H4 (cell line): ENCODE measurements around the gene ZGLP1. TPM values are rescaled to one million over a fixed set of nuclear protein-coding genes. Genes with fewer than 3 reads are reported as not detected.
A peak's percentile ranks its signal among the peaks of the same experiment; 100 is the strongest.

Experiments
- DNase-seq: peaks from one replicate; pipeline ENCODE4 v3.0.0-alpha.2; 2015; ENCODE audit warnings: low spot score
- total RNA-seq: library from RNA; depleted of rRNA; stranded (reverse); fragments of >200 nt; shearing (Covaris generic); gene quantifications from 2 replicates; pipeline ENCODE4 v1.2.3, GENCODE V29; 2014

ZGLP1 gene
- total RNA-seq, 1 experiment from 2014 or later: 1.8 TPM

DNA sequence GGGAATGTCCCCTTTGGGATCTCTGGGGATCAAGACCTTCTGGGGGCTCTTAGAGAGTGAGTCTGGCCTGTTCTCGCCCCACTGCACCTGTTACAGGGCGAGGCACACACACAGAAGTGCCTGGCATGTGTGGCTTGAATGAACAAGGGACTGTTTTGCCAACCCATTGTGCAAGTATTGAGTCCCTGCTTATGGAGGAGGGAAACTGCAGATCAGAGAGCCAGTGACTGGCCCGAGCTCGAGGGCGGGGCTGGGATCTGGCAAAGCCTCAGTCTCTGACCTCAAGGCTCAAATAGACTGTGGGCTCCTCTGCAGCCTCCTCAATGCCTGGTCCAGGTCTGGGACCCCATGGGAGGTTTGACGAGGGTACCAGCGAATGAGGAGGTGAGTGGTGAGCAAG is 18.2 kb upstream of the ZGLP1 start:
- no peak for DNase-seq

DNA sequence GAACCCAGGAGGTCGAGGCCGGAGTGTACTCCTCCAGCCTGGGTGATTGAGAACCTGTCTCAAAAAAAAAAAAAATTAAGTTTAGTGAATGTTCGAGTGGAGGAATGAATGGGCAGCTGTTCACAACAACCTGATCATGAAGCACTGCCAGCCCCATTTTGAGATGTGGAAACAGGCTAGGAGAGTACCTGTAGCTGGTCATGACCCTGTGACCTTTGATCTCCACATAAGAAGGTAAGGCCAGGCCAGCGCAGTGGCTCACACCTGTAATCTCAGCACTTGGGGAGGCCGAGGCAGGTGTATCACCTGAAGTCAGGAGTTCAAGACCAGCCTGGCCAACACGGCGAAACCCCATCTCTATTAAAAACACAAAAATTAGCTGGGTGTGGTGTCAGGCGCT is 16.1 kb upstream of the ZGLP1 start:
- no peak for DNase-seq

DNA sequence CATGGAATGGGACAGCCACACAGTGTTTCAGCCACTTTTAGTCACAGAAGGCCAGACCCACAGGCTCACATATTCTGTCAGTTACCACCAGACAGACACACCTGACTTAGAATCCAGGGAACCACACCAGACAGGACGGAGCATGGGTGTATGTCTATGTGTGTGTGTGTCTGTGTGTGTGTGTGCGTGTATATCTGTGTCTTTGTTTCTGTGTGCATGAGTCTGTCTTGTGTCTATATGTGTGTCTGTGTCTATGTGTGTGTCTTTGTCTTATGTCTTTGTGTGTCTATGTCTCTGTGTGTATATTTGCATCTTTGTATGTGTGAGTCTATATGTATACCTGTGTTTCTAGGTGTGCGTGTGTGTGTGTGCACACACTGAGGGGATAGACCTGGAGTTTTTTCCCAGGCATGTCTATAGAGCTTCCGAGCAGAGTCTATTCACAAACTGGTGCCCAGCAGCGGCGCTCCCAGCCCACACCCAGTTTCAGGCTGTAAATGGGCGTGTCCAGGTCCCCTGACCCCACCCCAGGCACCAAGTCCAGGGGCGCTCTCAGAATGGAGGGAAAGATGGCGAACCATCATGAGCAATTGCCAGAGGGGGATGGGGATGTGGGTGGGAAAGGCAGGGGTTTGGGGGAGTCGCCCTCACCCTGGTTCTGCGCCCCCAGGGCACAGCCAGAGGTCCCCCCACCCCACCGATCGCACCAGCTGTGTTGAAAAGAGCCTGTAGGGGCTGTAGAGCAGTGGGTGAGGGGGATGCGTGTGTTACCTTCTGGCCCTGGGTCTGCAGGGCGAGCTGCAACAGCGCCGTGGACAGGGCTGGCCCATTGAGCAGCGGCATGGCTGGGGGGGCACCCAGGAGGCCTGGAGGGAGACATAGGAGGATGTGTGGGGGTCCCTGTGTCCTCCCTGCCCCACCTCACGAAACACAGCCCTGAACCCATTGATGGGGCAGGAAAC is 12.5 kb upstream of the ZGLP1 start:
- DNase-seq: no peak

DNA sequence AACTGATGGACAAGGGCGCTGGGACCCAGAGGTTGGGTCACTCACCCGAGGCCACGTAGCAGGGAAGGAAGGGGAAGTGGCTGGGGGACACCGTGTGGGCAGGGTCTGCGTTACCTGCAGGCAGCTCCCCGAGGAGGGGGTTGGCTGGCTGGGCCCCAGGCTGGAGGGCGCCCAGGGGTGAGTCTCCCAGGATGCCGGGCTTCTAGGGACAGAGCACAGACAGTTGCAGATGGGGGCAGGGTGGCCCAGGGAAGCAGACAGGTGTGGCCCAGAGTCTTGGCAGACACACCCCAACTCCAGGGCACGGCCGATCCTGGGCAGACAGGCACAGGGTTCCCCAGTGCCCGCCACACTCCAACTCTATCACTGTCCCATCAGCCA is 11.8 kb upstream of the ZGLP1 start:
- DNase-seq: no peak

DNA sequence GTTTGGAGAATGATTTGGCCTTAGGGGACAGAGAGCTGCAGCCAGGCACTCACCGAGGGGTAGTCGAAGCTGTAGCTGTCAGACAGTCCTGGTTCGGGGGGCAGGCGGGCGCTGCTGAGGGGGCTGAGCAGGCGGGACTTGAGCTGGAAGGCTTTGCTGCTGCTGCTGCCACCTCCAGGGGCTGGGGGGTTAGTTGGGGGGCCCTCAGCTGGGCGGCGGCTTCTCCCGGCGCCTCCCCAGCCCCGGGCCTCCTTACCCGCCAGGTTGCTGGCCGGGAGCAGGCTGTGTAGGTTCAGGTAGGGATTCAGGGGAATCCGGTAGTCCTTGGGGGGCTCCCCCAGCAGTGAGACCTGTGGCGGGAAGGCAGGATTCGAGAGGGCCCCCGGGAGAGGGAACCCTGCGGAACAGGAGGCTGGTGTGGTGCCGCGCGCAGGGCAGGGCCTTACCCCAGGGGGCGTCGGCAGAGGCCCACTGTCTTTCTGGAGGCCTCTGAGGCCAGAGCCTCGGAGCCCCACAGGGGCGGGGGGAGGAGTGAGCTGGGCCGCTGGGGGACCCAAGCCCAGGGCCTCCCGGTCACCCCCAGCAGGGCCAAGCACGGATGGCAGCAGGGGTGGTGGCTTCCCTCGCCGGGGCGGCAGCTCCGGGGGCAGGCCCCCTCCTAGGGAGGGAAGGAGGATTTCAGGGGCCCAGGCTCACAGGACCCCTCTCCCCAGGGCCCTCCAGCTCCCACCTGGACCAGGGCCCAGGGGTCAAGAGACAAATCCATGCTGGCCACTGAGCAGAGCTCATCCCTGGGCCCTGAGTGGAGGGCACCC is 11.2 kb upstream of the ZGLP1 start:
- DNase-seq: no peak

DNA sequence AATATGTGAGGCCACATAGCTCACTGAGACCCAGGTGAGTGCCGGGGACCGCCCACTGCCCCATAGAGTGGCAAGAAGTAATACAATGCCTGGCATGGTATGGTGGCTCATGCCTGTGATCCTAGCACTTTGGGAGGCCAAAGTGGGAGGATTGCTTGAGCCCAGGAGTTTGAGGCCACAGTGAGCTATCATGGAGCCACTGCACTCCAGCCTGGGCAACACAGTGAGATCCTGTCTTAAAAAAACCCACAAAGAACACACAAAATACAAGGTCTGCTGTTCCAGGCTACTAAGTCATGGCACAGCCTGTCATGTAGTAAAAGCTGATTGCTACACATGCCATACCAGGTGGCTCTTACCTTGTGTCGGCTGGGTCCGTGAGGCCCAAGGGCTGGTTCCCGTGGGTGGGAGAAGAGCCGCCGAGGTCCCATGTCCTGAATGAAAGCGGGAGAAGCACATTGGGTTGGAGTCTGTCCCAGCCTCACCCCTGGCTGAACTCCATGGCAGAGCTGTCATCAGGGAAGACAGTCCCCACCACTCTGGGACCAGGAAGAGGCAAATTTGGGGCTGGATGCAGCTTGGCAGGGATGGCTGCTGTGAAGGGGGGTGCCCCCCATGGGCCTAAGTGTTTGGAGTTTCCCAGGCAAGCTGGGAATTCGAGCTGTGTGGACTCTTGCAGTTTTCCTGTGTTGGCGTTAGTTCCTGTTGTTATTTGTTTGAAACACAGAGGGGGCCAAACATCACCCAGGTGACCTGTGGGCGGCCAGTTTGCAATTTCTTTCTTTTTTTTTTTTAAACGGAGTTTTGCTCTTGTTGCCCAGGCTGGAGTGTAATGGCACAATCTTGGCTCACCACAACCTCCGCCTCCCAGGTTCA is 9.4 kb upstream of the ZGLP1 start:
- no peak for DNase-seq

DNA sequence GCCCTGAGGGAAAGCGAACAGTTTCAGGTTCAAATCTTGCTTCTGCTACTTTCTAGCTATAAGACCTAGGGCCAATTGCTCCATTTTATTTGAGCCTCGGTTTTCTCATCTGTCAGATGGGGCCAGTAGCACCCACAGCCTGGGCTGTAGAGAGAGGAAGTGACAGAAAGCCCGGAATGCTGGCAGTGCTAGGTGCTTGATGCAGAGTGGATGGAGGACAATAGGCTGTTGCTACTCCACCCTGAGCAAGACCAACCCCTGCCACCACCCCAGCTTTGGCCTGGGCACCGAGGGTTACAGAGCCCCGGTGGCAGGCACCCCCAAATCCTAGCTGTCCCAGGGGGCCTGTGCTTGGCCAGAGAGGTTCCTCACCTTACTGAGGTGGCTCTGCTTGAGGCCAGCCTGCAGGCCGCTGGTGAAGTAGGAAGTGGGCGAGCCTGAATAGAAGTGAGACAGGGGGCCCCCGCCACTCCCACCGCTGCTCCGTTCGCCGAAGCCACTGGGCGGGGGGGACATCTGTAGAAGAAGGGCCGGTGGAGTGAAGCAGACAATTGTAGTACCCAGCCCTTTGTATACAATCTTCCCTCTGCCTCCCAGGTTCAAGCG is 8.3 kb upstream of the ZGLP1 start:
- no peak for DNase-seq

DNA sequence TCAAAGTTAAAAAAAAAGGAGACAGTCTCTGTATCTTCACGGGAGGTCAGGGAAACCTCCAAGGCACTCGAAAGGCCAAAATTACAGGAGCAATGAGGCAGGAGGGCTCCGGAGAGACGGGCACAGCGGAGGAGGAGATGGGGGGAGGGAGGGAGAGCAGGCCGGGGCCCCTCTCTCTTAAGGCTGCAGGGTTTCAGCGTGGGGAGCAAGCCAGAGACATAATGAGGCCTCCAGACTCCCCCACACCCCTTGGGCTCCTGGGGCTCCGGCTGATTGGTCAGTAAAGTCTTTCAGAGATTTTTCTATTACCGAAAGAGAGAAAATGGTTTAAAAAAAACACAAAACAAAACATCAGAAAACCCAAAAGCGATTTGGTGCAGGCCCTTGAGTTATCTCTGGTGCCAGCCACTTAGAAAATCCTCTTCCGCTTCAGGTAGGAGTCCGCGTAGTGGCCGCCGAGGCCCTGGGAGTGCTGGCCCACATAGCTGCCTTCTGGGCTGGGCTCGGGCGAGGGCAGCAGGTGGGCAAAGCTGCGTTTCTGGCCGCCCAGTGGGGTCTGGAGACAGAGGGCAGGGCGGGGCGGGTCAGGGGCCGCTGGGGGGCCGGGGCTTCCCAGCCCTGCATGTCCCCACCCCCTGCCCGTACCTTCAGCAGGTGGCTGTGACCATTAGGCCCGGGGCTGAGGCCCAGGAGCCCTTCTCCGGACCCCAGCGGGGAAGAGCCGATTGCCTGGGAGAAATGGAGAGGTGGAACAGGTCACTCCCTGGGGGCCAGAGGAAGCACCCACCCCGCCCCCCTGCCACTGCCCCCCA is 7.6 kb upstream of the ZGLP1 start:
- DNase-seq: no peak

DNA sequence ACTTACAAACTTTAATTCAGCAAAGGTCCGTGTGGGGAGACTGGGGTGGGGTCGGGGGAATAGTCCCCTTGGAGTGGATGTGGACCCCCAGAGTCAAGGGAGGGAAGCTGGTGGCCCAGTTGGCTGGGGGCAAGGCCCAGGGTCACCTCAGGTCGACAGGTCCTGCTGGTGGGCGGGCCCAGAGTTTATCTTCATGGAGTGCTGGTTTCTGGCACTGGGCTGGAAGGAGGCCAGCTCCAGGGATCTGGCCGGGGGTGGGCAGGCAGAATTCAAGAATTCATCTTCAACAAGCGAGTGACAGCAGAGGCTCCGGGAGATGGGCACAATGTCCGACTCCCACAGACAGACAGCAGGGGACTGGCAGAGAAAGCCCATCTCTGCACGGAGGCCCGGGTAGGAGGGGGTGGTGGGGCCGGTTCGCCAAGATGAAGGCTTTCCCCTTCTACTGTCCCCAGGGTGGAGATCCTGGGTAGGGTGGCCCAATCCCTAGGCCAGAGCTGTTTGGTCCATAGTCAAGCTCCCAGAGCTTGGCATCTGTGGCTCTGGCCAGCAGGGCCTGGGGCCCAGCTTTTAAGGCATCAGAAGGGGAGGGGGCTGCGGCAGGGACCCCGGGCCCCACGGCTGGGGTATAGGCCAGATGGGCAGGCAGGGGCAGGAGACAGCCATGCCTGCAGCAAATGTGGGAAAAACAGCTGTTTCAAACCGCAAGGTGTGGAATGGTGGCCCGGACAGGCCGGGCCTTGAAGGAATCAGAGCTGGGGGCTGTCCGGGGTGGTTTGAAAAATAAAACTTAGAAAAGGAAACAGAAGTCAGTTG is 6.8 kb upstream of the ZGLP1 start:
- DNase-seq: no peak

DNA sequence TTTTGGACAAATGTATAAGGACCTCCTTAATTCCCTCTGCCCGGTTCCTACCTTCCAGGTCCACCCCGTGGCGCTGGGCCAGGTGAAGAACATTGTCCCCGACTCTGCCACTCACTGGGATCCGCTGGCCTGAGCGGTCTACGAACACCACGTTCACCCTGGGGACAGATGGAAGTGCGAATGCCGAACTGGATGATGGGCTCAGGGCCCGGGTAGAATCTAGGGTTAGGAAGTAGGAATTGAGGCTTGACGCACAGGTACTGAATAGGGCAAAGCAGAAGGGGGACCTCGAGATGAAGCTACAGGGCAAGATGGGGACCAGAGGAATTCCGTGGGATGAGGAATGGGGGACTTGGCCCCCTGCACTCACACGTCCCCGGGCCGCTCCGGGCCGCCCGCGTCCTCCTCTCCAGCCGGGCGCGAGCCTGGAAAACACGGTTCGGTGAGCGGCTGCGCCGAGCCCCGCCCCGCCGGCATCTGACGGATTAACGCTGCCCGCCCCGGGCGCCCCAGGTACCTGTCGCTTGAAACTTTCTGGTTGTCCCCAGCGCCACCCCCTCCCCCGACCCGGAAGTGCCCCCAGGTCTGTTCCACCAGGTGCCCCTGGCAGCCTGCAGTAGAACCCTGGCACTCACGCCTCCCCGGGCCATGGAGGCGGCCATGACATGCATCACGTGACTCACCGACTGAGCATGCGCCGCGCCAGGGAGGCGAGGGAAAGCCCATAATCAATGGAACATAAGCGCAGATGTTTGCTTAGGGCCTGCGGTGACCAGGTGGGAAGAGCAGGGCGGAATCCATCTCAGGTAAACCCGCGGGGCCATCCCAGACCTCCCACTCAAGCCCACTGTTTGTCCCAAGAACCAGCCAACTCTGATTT is 6.0 kb upstream of the ZGLP1 start, which contains the start of gene FDX2:
Gene FDX2, minus strand, starts transcription at position 681 of the 880 bp plus-strand sequence. Its CDS starts 19 bp downstream, at position 662.
- peak; percentile 76 for DNase-seq

DNA sequence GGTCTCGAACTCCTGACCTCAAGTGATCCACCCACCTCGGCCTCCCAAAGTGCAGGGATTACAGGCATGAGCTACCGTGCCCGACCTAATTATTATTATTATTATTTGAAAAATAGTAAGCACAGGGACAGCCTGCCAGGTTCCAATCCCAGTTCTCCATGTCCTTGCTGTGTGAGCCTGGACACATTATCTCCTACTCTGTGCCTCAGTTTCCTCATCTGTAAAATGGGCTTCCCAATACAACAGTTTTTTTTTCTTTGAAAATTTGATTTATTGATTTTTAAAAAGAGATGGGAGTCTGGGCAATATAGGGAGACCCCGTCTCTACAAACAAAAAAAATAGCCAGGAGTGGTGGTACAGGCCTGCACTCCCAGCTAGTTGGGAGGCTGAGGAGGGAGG is 3.3 kb downstream of the ZGLP1 start:
- DNase-seq: no peak

DNA sequence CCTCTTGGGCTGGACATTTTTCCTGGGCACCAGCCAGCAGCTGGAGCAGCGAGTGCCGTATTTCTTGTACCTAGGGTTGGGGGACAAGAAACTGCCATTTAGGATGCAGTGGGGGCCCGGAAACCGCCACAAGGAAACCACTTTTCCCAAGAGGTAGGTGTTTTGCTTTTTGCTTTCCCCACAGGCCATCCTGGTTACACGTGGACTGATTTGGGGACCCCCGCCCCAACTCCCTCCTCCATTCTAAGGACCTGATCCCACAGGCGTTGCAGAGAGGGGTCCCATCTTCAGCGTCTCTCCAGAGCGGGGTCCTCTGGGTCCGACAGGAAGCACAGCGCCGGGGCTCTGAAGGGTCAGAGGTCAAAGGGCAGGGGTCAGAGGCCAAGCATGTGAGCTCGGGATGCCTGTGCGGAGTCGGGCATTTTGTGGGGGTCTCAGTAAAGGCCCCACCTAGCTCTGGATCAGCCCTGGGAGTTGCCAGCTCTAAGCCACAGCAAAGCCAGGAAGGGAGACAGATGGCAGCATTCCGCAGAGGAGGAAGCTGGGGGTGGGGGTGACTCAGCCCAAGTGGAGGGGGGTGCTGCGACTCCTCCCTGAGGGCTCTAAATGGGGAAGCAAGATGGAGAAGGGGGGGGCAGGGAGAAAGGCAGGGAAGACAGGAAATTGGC is 4.3 kb downstream of the ZGLP1 start:
- no peak for DNase-seq

DNA sequence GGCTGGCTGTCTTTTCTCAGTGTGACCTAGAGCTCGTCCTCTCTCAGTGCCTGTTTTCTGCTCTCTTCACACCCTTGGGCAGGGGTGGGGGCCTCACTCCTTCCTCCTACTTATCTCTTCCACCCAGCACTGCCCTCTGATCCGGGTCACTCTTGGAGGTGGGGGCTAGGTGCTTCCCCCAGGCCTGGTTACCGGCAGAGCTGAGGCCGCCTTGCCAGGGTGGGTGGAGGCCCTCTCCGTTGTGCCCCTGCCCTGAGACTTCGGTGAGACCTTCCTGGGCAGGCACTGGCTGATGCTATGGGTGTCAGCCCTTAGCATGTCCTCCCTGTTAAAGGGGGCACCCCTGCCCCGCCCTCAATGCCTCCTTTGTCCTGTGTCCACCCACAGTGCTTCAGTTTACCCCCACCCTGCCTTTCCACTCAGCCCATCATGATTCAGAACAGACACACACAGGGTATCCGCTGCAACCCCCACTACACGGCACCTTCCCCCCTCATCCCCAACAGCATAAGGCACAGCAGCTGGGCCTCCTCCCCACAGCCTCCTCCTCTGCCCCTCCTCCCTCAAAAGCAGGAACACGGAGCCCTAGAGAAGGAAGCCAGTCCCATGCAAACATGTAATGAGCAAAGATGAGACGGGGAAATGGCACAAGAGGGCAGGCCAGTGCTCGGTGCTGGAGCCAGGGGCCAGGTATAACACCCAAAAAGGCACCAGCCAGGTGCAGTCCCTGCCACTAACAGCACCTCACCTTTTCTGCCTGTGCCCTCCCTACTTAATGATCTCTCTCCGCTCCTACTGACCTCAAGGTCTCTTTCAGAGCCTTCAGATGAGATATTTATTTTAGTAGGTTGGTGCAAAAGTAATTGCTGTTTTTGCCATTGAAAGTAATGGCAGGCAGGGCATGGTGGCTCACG is 9.8 kb downstream of the ZGLP1 start:
- no peak for DNase-seq

DNA sequence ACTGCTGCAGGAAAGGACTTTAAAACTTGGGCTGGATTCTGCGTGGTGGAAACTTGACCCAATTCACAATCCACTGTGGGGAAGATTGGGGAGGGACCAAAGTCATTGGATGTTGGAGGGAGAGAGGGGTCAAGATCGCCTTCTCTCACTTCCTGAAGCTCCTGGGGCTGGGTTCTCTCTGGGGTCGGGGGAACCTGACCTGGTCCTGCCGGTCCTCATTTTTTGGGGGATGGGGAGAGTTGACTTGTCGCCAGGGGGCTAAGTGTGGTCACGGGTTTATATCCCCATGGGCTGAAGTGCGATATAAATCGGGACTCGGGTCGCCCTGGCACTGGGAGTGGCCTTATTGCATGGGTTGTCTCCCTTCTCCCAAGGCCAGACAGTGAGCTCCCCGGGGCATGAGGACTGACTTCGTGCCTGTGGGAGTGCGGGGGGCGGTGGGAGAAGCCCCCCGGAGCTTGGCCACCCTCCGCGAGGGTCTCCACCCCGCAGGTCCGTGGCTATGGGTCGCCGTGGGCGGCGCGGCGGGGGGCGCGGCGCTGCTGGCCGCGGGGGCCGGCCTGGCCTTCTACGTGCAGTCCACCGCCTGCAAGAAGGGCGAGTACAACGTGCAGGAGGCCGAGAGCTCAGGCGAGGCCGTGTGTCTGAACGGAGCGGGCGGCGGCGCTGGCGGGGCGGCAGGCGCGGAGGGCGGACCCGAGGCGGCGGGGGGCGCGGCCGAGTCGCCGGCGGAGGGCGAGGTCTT is 13.6 kb downstream of the ZGLP1 start:
- no peak for DNase-seq

DNA sequence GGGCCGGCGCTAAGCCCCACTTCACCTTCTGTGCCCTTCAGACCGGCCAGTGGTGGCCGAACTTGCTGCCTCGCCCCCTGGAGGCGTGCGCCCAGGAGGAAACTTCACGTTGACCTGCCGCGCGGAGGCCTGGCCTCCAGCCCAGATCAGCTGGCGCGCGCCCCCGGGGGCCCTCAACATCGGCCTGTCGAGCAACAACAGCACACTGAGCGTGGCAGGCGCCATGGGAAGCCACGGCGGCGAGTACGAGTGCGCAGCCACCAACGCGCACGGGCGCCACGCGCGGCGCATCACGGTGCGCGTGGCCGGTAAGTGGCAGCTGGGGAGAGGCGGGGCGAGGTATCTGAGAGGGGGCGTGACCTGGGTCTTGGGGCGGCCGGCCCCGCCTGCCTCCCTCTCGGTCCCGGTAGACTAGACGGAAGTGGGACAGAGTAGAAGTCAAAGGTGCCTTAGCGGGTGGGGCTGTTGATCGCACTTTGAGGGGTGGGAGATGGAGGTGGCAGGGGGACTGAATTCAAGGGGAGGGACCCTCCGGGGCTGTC is 14.2 kb downstream of the ZGLP1 start:
- DNase-seq: no peak

DNA sequence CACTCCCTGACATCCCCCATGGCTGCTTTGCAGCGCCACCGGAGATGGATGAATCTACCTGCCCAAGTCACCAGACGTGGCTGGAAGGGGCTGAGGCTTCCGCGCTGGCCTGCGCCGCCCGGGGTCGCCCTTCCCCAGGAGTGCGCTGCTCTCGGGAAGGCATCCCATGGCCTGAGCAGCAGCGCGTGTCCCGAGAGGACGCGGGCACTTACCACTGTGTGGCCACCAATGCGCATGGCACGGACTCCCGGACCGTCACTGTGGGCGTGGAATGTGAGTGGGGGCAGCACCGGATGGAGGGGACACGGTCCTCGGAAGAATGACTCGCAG is 15.3 kb downstream of the ZGLP1 start:
- no peak for DNase-seq
